ENCODE data around the gene PNKD.

The PNKD gene

GRCh38 chr2:218378053-218378452 is 107.7 kb downstream of the PNKD start:
- no peak for DNase-seq (ENCODE audit: insufficient read length, low spot score)
- no peak for FAIRE-seq
- TF ChIP-seq POLR2A (IDR thresholded peaks at IDR 0.05; ENCODE audit: low read depth, low read length) (no peak), PAX5 (IDR thresholded peaks at IDR 0.05; ENCODE audit: insufficient read depth, low read length, severe bottlenecking) (no peak), SPI1 (IDR thresholded peaks at IDR 0.05; ENCODE audit: low read depth, low read length) (no peak)

GRCh38 chr2:218381916-218382366 is 111.6 kb downstream of the PNKD start, which contains the start of gene SLC11A1:
TSS of gene SLC11A1 (plus strand) at chr2:218382273. CDS start at chr2:218382369, 96 bp downstream.
- DNase-seq (ENCODE audit: insufficient read length, low spot score) (no peak), FAIRE-seq (no peak)
- TF ChIP-seq POLR2A (IDR thresholded peaks at IDR 0.05; ENCODE audit: low read depth, low read length): no peak
- no peak for TF ChIP-seq SPI1 (IDR thresholded peaks at IDR 0.05; ENCODE audit: low read depth, low read length)
- no peak for TF ChIP-seq POLR2AphosphoS5 (IDR thresholded peaks at IDR 0.05; ENCODE audit: low read depth, low read length)
- no peak for TF ChIP-seq POU2F2 (IDR thresholded peaks at IDR 0.05; ENCODE audit: low read depth, low read length)
- no peak for TF ChIP-seq TAF1 (IDR thresholded peaks at IDR 0.05; ENCODE audit: low read depth, low read length)
- no peak for TF ChIP-seq PAX5 (IDR thresholded peaks at IDR 0.05; ENCODE audit: insufficient read depth, low read length, severe bottlenecking)

DNA sequence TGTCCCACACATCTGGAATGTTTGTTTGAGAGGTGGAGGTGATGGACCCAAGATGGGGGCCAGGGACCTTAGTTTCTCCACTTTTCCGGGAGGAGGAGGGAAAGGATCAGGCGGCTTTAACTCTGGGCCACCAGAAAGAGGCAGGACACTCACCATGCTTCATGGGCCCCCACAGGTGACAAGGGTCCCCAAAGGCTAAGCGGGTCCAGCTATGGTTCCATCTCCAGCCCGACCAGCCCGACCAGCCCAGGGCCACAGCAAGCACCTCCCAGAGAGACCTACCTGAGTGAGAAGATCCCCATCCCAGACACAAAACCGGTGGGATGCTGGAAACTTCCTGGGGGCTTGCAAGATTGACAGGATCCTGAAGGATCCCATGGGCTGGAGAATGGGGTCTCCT is 112.5 kb downstream of the PNKD start:
- TF ChIP-seq PAX5 (IDR thresholded peaks at IDR 0.05; ENCODE audit: insufficient read depth, low read length, severe bottlenecking): no peak
- no peak for TF ChIP-seq POU2F2 (IDR thresholded peaks at IDR 0.05; ENCODE audit: low read depth, low read length)
- TF ChIP-seq POLR2AphosphoS5 (IDR thresholded peaks at IDR 0.05; ENCODE audit: low read depth, low read length): no peak
- no peak for TF ChIP-seq TAF1 (IDR thresholded peaks at IDR 0.05; ENCODE audit: low read depth, low read length)
- TF ChIP-seq POLR2A (IDR thresholded peaks at IDR 0.05; ENCODE audit: low read depth, low read length): no peak
- TF ChIP-seq SPI1 (IDR thresholded peaks at IDR 0.05; ENCODE audit: low read depth, low read length): no peak
- DNase-seq (ENCODE audit: insufficient read length, low spot score): no peak
- no peak for FAIRE-seq

DNA sequence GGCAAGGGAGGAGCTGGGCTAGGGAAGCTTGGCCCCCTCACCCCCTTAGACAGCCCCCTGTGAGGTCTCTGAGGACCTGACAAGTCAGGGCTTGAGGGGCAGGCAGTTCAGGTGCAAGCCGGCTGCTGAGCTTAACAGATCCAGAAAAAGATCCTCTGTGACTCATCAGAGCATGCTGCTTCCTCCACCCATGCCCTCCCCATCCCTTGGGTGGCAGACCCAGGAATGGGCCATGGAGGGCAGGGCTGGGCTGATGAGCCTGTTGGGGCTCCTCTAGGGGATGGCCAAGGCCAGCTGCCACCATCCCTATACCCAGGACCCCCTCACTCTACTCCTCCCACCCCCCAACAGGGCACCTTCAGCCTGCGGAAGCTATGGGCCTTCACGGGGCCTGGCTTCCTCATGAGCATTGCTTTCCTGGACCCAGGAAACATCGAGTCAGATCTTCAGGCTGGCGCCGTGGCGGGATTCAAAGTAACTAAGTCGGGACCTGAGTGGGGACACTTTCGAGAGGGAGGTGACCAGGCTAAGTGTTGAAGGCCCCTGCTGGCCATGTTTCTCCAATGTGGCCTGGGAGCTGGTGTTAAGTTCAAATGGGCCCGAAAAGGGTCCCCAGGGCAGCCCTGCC is 113.7 kb downstream of the PNKD start:
- no peak for TF ChIP-seq POLR2AphosphoS5 (IDR thresholded peaks at IDR 0.05; ENCODE audit: low read depth, low read length)
- no peak for TF ChIP-seq POLR2A (IDR thresholded peaks at IDR 0.05; ENCODE audit: low read depth, low read length)
- TF ChIP-seq SPI1 (IDR thresholded peaks at IDR 0.05; ENCODE audit: low read depth, low read length): no peak
- DNase-seq (ENCODE audit: insufficient read length, low spot score) (no peak), FAIRE-seq (no peak)

GRCh38 chr2:218384975-218385374 is 114.7 kb downstream of the PNKD start:
- FAIRE-seq (no peak), DNase-seq (ENCODE audit: insufficient read length, low spot score) (no peak)
- TF ChIP-seq TAF1 (IDR thresholded peaks at IDR 0.05; ENCODE audit: low read depth, low read length): no peak

- no peak for TF ChIP-seq PAX5 (IDR thresholded peaks at IDR 0.05; ENCODE audit: insufficient read depth, low read length, severe bottlenecking)
- no peak for TF ChIP-seq POLR2A (IDR thresholded peaks at IDR 0.05; ENCODE audit: low read depth, low read length)
- TF ChIP-seq TAF1 (IDR thresholded peaks at IDR 0.05; ENCODE audit: low read depth, low read length): no peak
- no peak for TF ChIP-seq POU2F2 (IDR thresholded peaks at IDR 0.05; ENCODE audit: low read depth, low read length)
- no peak for TF ChIP-seq POLR2AphosphoS5 (IDR thresholded peaks at IDR 0.05; ENCODE audit: low read depth, low read length)
- no peak for TF ChIP-seq SPI1 (IDR thresholded peaks at IDR 0.05; ENCODE audit: low read depth, low read length)
- no peak for DNase-seq (ENCODE audit: insufficient read length, low spot score)
- FAIRE-seq: no peak
Measured at GRCh38 chr2:218386505-218387368, 116.4 kb downstream of the PNKD start.

DNA sequence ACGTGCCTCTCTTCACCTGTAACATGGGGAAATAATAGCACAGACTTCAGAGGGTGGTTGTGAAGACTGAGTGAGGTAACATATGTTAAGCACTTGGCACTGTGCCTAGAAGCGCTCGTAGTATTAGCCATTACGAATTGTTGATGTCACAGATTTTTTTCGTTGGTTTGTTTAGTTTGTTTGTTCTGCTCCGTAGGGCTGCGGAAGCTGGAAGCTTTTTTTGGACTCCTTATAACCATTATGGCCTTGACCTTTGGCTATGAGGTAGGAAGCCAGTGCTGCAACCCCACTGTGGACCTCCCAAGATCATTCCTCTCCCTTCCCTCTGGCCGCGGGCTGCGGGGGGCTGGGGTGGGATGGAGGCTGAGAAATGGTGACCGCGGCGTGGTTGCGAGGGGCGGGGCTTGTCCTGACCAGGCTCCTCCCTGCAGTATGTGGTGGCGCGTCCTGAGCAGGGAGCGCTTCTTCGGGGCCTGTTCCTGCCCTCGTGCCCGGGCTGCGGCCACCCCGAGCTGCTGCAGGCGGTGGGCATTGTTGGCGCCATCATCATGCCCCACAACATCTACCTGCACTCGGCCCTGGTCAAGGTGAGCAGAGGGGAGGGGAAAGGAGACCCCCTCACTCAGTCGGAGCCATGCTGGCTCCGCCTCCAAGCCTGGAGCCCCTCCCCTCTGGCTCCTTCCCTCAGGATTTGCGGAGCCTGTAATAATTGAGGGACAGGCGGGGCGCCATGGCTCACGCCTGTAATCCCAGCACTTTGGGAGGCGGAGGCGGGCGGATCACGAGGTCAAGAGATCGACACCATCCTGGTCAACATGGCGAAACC is 117.3 kb downstream of the PNKD start:
- DNase-seq (ENCODE audit: insufficient read length, low spot score): no peak
- no peak for FAIRE-seq
- no peak for TF ChIP-seq POLR2A (IDR thresholded peaks at IDR 0.05; ENCODE audit: low read depth, low read length)
- TF ChIP-seq POLR2AphosphoS5 (IDR thresholded peaks at IDR 0.05; ENCODE audit: low read depth, low read length): no peak
- TF ChIP-seq POU2F2 (IDR thresholded peaks at IDR 0.05; ENCODE audit: low read depth, low read length): no peak
- TF ChIP-seq SPI1 (IDR thresholded peaks at IDR 0.05; ENCODE audit: low read depth, low read length): no peak
- no peak for TF ChIP-seq TAF1 (IDR thresholded peaks at IDR 0.05; ENCODE audit: low read depth, low read length)
- TF ChIP-seq PAX5 (IDR thresholded peaks at IDR 0.05; ENCODE audit: insufficient read depth, low read length, severe bottlenecking): no peak

- FAIRE-seq (no peak), DNase-seq (ENCODE audit: insufficient read length, low spot score) (no peak)
Measured at GRCh38 chr2:218389333-218390150, 119.2 kb downstream of the PNKD start.

More at GRCh38 chr2:218389333-218390150, 119.2 kb downstream of the PNKD start:
- TF ChIP-seq POLR2A (IDR thresholded peaks at IDR 0.05; ENCODE audit: low read depth, low read length) (no peak), POLR2AphosphoS5 (IDR thresholded peaks at IDR 0.05; ENCODE audit: low read depth, low read length) (no peak), SPI1 (IDR thresholded peaks at IDR 0.05; ENCODE audit: low read depth, low read length) (no peak), PAX5 (IDR thresholded peaks at IDR 0.05; ENCODE audit: insufficient read depth, low read length, severe bottlenecking) (no peak), TAF1 (IDR thresholded peaks at IDR 0.05; ENCODE audit: low read depth, low read length) (no peak), POU2F2 (IDR thresholded peaks at IDR 0.05; ENCODE audit: low read depth, low read length) (no peak)

All from GM12891 (cell line).